Upper lobe of left lung (tissue), 6 donors: ENCODE data around the gene IDH1. TPM values are rescaled to one million over a fixed set of nuclear protein-coding genes. Genes with fewer than 3 reads are reported as not detected.
"Not testable (repeated sequence)": the region's sequence is repeated elsewhere in the genome, so short reads cannot be mapped to it uniquely, and the experiment has no call there.

Experiments
- ATAC-seq, 2 donors: fragments of 200-7000 bp; cut with Tn5 transposase; one replicate each; pipeline ENCODE4 v1.9.1; 2022; ENCODE audit warnings: mild to moderate bottlenecking in 2 of 2, moderate library complexity in 2 of 2; ENCODE audit not compliant: low FRiP score in 2 of 2
- DNase-seq, 2 donors: peaks; one replicate each; pipeline ENCODE4 v3.0.0-alpha.2; 2019 to 2020
- H3K27ac ChIP-seq, 4 donors: fragments of 200-600 bp; sonication (generic); one replicate each; pipeline ENCODE4 v1.5.1; 2016 to 2019
- H3K27me3 ChIP-seq, 4 donors: fragments of 200-600 bp; sonication (generic); one replicate each; pipeline ENCODE4 v1.5.1; 2017 to 2019
- H3K36me3 ChIP-seq, 4 donors: fragments of 200-600 bp; sonication (generic); one replicate each; pipeline ENCODE4 v1.5.1; 2016 to 2019
- H3K4me1 ChIP-seq, 4 donors: fragments of 200-600 bp; sonication (generic); one replicate each; pipeline ENCODE4 v1.5.1; 2018 to 2019
- H3K4me3 ChIP-seq, 4 donors: fragments of 200-600 bp; sonication (generic); one replicate each; pipeline ENCODE4 v1.5.1; 2017 to 2019; ENCODE audit warnings: mild to moderate bottlenecking in 2 of 4, moderate library complexity in 1 of 4
- H3K9me3 ChIP-seq, 4 donors: fragments of 200-600 bp; sonication (generic); one replicate each; pipeline ENCODE4 v1.5.1; 2018 to 2019
- CTCF ChIP-seq, 6 experiments: fragments of 450-650 bp in 4 of 6; fragments of 200-600 bp in 2 of 6; sonication (generic) in 2 of 6; IDR thresholded peaks; one replicate each; pipeline ENCODE4 v1.5.1; 2016 to 2019; ENCODE audit warnings: antibody characterized with exemption in 6 of 6
- EP300 ChIP-seq, 4 donors: sonication (generic); formaldehyde crosslinking; IDR thresholded peaks; one replicate each; pipeline ENCODE4 v1.5.1; 2017; ENCODE audit warnings: antibody characterized with exemption in 4 of 4, control low read depth in 2 of 4
- POLR2A ChIP-seq, 4 donors: fragments of 450-650 bp; IDR thresholded peaks; one replicate each; pipeline ENCODE4 v1.5.1; 2016 to 2017; ENCODE audit warnings: antibody characterized with exemption in 4 of 4, mild to moderate bottlenecking in 2 of 4
- POLR2AphosphoS5 ChIP-seq, 2 donors: sonication (generic); formaldehyde crosslinking; IDR thresholded peaks; one replicate each; pipeline ENCODE4 v1.5.1; 2017; ENCODE audit warnings: antibody characterized with exemption in 2 of 2
- WGBS, 2 donors: methylation state at CpG; one replicate each; pipeline ENCODE4 v1.1.5; 2017 to 2018; 5-methylcytosine and 5-hydroxymethylcytosine counted together
- total RNA-seq, 6 donors: library from RNA; depleted of rRNA in 4 of 6; stranded (reverse); fragments of >200 nt in 4 of 6; gene quantifications; one replicate each; pipeline versions ENCODE4 v1.1.0 to v1.2.1, GENCODE V29; 2016 to 2021
- donor health status: DM: no; HTN: no; CAD: no; lungs with moderate emphysema.
- donor health status: DM: no; HTN: yes; CAD: no; lungs with severe emphysema.

The IDH1 gene
- total RNA-seq, 6 donors from 2014 or later = 44.5 to 148 (median 89.6) TPM

DNA sequence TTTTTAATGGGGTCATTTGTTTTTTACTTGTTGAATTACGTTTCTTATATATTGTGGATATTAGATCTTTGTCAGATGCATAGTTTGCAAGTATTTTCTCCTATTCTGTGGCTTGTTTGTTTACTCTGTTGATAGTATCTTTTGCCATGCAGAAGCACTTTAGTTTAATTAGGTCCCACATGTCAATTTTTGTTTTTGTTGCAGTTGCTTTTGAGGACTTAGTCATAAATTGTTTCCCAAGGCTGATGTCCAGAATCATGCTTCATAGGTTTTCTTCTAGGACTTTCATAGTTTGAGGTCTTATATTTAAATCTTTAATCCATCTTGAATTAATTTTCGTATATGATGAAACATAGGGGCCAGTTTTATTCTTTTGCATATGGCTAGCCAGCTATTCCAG lies 24.4 kb upstream of the IDH1 start:
- H3K27me3 ChIP-seq = no peaks in the 10 kb centered on the region
- H3K27ac ChIP-seq = no peak overlapping the region
- ATAC-seq = no peak
- DNase-seq = no peak
- no peaks in the 10 kb centered on the region for H3K9me3 ChIP-seq
- no peak overlapping the region for H3K4me3 ChIP-seq
- TF ChIP-seq POLR2AphosphoS5 (IDR thresholded peaks at IDR 0.05) (no peak), CTCF (IDR thresholded peaks at IDR 0.05) (no peak), EP300 (IDR thresholded peaks at IDR 0.05) (no peak), POLR2A (IDR thresholded peaks at IDR 0.05) (no peak)
- peaks cover 17 to 97% (median 42%) of the 10 kb centered on the region in 4 donors for H3K36me3 ChIP-seq
- 92 to 98% methylated on average over 2 of the region's 2 CpGs for WGBS, 2 donors
- no peaks in the 10 kb centered on the region for H3K4me1 ChIP-seq

DNA sequence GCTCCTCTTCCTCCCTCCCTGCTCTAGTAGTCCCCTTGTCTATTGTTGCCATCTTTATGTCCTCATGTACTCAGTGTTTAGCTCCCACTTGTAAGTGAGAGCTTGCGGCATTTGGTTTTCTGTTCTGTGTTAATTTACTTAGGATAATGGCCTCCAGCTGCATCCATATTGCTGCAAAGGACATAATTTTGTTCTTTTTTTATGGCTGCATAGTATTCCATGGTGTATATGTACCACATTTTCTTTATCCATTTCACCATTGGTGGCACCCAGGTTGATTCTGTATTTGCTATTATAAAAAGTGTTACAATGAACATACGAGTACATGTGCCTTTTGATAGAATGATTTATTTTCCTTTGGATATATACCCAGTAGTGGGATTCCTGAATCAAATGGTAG lies 23.7 kb upstream of the IDH1 start:
- no peaks in the 10 kb centered on the region for H3K9me3 ChIP-seq
- no peak for TF ChIP-seq CTCF (IDR thresholded peaks at IDR 0.05)
- TF ChIP-seq EP300 (IDR thresholded peaks at IDR 0.05) = no peak
- no peak for TF ChIP-seq POLR2A (IDR thresholded peaks at IDR 0.05)
- no peak for TF ChIP-seq POLR2AphosphoS5 (IDR thresholded peaks at IDR 0.05)
- no peak overlapping the region for H3K27ac ChIP-seq
- DNase-seq = no peak
- WGBS, 2 donors = 98 to 99% methylated on average over 2 of the region's 2 CpGs
- ATAC-seq = no peak
- peaks cover 17 to 97% (median 48%) of the 10 kb centered on the region in 4 donors for H3K36me3 ChIP-seq
- H3K4me3 ChIP-seq = no peak overlapping the region
- H3K4me1 ChIP-seq = no peaks in the 10 kb centered on the region
- H3K27me3 ChIP-seq = no peaks in the 10 kb centered on the region

DNA sequence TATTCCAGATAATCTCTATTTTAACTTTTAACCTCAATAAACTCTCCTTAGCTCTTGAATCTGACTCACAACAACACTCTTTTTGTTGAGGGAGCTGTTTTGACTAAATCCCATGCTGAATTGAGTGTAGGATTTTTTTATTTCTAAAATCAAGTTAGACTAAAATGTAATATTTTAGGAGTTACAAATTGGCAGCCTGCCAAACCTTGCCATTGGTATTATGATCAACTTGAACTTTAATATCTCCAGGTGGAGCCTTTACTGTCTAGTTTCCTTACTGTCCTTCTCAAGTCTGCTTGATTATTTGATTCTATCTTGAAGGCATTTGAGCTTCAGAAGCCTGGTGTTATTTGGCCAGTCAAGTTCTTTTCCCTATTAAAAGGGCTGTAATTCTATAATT lies 19.9 kb upstream of the IDH1 start:
- Histone ChIP-seq H3K27me3 (no peaks in the 10 kb centered on the region), H3K27ac (no peak overlapping the region), H3K9me3 (no peaks in the 10 kb centered on the region), H3K36me3 (peaks cover 19 to 78% (median 47%) of the 10 kb centered on the region in 4 donors), H3K4me3 (no peak overlapping the region), H3K4me1 (no peaks in the 10 kb centered on the region)
- DNase-seq = no peak
- no peak for TF ChIP-seq POLR2A (IDR thresholded peaks at IDR 0.05)
- no peak for TF ChIP-seq CTCF (IDR thresholded peaks at IDR 0.05)
- no peak for TF ChIP-seq EP300 (IDR thresholded peaks at IDR 0.05)
- no peak for TF ChIP-seq POLR2AphosphoS5 (IDR thresholded peaks at IDR 0.05)
- no peak for ATAC-seq

DNA sequence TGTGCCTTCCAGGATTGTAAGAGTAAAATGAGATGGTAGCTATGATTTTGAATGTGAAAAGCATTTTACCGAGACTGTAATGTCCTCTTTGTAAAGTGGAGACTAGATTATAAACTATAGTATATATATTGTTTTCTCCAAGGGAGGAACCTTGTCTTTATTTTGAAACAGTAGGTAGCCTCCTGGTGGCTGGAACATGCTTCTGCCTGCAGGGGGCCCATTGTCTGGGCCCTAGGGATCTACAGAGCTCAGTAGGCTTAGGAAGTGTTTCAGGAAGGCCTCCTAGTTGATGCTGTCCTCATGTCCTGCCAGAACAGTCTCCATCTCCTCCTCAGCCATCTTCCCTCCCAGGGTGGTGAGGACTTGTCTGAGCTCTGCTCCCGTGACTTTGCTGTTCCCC lies 14.2 kb upstream of the IDH1 start:
- WGBS, 2 donors = 93 to 98% methylated on average over 2 of the region's 2 CpGs
- H3K9me3 ChIP-seq = no peaks in the 10 kb centered on the region
- TF ChIP-seq CTCF (IDR thresholded peaks at IDR 0.05) = no peak
- no peak for TF ChIP-seq EP300 (IDR thresholded peaks at IDR 0.05)
- no peaks in the 10 kb centered on the region for H3K27me3 ChIP-seq
- no peak overlapping the region for H3K27ac ChIP-seq
- peaks cover 23 to 32% (median 28%) of the 10 kb centered on the region in 4 donors for H3K4me1 ChIP-seq
- H3K36me3 ChIP-seq = peaks cover 4 to 25% (median 18%) of the 10 kb centered on the region in 4 donors
- DNase-seq = no peak
- no peak overlapping the region for H3K4me3 ChIP-seq
- ATAC-seq = no peak

- no peak for DNase-seq
- Histone ChIP-seq H3K36me3 (peaks cover 4 to 18% (median 11%) of the 10 kb centered on the region in 4 donors), H3K9me3 (no peaks in the 10 kb centered on the region), H3K27me3 (no peaks in the 10 kb centered on the region), H3K4me3 (no peak overlapping the region), H3K4me1 (peaks cover 23 to 32% (median 28%) of the 10 kb centered on the region in 4 donors), H3K27ac (no peak overlapping the region)
- TF ChIP-seq EP300 (IDR thresholded peaks at IDR 0.05) (no peak), POLR2A (IDR thresholded peaks at IDR 0.05) (no peak), CTCF (IDR thresholded peaks at IDR 0.05) (no peak), POLR2AphosphoS5 (IDR thresholded peaks at IDR 0.05) (no peak)
- 77 to 80% methylated on average over 8 of the region's 8 CpGs for WGBS, 2 donors
- ATAC-seq = no peak
Observed at GRCh38 chr2:208268156-208268952, 13.5 kb upstream of the IDH1 start.

DNA sequence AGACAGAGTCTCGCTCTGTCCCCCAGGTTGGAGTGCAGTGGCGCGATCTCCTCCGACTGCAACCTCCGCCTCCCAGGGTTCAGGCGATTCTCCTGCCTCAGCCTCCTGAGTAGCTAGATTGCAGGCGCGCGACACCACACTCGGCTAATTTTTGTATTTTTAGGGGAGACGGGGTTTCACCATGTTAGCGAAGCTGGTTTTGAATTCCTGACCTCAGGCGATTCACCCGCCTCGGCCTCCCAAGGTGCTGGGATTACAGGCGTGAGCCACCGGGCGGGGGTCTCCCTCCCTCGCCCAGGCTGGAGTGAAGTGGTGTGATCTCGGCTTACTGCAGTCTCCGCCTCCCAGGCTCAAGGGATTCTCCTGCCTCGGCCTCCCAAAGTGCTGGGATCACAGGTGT lies 12.7 kb upstream of the IDH1 start:
- Histone ChIP-seq H3K4me3 (peak overlapping the region in 1 of 4 donors; percentile 74), H3K27ac (peak overlapping the region in 2 of 4 donors; percentile 16 to 89), H3K4me1 (peaks cover 23 to 32% (median 28%) of the 10 kb centered on the region in 4 donors)
- DNase-seq = peak in 1 of 2 donors; percentile 50
- H3K36me3 ChIP-seq, H3K27me3 ChIP-seq, H3K9me3 ChIP-seq, ATAC-seq: not testable (repeated sequence)
- 85 to 86% methylated on average over 21 of the region's 22 CpGs for WGBS, 2 donors
